GM19452 (cell line): Measurements from ENCODE around the gene DDX31.

ENCODE experiments used
- ATAC-seq: cut with Tn5 transposase; IDR thresholded peaks from one replicate; pipeline ENCODE4 v1.9.1; 2021; ENCODE audit not compliant: unreplicated experiment

The DDX31 gene

DNA sequence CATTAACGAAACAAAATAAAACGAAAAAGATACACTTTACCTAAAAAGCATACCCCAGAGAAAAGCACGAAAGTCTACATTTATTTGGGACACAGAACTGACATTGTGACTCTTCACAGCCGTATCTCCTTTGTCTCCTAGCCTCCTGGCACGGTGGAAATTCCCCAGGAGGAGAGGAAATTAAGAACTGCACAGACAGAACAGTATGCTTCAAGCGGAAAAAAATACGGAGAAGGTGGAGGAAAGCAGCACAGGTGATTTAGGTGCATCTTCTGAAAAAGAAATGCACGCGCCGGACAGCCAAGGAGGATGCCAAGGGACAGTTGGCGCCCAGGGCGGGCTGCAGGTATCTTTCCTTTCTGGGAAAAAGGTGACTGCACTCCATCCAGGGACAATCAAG, 32.0 kb downstream of the DDX31 start:
- no peak for ATAC-seq

DNA sequence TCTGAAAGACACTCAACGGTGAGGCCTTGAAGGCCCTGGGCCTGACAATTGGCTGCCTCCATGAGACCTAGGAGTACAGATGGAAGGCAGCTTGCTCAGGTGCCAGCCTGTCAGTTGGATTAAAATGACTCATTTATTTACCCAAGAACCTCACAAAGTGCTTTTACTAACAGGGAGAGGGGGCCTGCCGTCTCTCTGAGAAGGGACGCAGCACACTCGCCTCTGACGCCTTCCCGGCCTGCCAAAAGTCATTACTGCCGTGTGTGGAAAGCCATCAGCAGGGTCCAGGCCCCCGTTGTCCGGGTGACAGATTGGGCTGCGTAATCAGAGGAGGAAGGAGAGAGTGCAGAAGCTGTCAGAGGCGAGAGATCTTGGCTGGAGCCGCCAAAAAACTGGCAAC, 32.4 kb downstream of the DDX31 start:
- no peak for ATAC-seq

GRCh38 chr9:132634327-132634726, 35.5 kb downstream of the DDX31 start:
- no peak for ATAC-seq

DNA sequence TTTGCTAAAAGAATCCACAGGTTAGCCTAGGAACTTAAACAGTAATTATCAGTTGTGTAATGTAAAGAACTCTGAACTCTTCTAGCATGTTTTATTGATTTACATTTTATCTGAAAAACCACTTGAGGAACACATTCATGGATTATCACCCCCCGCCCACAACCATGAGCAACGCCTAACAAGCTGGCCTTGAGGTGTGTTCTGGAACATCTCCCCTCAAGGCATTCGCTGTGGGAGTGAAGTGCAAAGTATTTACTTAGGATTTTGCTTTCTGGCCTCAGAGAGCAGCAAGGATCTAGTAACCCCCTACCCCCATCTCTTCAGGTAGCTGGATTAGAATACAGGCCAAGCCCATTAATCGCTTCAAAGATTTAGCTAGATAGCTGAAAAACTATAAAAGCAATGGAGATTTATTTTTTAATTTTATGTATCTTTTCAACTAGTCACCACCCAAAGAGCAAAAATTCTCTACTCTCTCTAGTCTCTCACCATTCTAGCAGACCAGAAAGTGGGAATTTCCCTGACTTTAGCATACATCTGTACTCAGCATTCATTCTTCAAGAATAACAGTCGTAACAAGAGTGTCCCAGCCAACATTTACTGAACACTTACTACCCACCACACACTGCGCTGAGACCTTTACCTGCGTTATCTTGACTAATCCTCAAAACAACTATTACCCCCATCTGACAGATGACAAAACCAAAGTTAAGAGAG, 37.2 kb downstream of the DDX31 start:
- no peak for ATAC-seq

- ATAC-seq: no peak
Observed at GRCh38 chr9:132631685-132632084, 38.1 kb downstream of the DDX31 start.

GRCh38 chr9:132631280-132631679, 38.5 kb downstream of the DDX31 start:
- ATAC-seq: no peak

- ATAC-seq: no peak
Observed at GRCh38 chr9:132630811-132631210, 39.0 kb downstream of the DDX31 start.

DNA sequence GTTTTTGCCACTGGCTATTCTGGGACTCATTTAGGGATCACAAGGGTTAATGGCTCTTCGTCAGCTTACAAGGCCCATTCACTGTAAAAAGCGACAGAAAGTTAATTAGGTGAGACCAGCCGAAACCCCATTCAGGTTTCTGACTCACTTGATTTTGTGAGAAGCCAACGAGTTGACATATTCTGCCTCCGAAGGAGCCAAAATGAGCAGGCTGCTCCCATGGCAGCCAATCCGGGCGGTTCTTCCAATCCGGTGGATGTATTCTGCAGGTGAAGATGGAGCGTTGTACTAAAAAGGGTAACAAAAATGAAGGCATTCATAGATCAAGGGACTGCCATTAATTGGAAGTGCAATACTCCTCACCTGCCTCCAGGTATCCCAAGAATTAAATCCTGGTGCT, 39.7 kb downstream of the DDX31 start:
- no peak for ATAC-seq

DNA sequence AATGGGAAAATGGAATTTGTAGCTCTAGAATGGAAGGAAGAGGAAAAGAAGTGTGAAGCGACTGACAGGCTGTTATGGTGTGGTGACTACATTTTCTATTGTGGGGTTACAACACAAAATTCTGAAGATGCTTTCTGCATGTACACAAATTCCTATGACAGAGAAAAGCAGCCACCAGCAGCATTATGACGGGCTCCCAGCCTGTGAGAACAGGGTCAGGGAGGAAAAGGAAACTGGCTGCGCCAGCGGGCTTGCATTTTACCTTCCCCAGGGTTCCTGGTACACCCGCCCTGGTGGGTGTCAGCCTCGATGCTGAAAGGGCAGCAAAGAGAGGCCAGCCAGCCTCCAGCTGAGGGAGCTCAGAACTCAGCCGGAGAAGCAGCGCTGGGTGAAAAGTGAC, 41.0 kb downstream of the DDX31 start:
- no peak for ATAC-seq

DNA sequence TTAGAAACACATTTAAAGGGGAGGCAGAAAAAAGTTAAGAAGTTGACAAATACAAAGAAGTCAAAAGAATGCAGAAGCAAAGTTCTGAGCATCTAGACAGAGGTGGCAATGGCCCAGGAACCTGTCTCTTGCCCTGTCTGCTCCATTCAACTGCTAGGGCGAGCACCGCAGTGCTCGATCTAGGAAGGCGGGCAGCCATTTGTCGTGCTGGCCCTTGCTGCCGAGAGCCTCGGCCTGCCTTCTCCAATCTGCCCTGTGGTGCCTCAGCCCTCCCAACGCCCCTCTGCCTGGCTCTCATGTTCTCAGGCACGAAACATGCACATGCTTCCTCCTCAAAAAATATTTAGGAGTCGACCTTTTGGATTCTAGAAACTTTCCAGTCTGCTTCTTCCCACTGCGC, 42.2 kb downstream of the DDX31 start:
- no peak for ATAC-seq

- ATAC-seq: no peak
Observed at GRCh38 chr9:132627106-132627505, 42.7 kb downstream of the DDX31 start.

- no peak for ATAC-seq
Observed at GRCh38 chr9:132626285-132626684, 43.5 kb downstream of the DDX31 start.

GRCh38 chr9:132622159-132622558, 47.6 kb downstream of the DDX31 start:
- no peak for ATAC-seq

GRCh38 chr9:132616725-132617124, 53.1 kb downstream of the DDX31 start:
- no peak for ATAC-seq

- no peak for ATAC-seq
Observed at GRCh38 chr9:132615774-132616173, 54.0 kb downstream of the DDX31 start.

- no peak for ATAC-seq
Observed at GRCh38 chr9:132614324-132614723, 55.5 kb downstream of the DDX31 start.

- ATAC-seq: no peak
Observed at GRCh38 chr9:132610661-132611060, 59.1 kb downstream of the DDX31 start.

DNA sequence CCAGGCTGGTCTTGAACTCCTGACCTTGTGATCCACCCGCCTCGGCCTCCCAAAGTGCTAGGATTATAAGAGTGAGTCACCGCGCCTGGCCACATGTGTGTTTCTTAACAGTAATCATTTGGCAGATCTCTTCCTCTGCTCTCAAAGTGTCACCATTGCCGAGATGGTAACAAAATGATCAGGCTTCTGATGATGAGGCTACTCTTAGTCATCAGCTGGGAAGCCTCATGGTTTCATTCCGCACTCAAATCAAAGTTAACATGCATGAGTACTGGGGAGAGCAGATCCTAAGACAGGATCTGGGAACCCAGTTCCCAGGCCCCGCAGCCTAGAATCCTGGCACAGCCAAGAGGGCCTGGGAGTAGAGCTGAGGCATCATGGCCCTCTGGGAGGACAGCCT, 60.0 kb downstream of the DDX31 start:
- ATAC-seq: no peak

DNA sequence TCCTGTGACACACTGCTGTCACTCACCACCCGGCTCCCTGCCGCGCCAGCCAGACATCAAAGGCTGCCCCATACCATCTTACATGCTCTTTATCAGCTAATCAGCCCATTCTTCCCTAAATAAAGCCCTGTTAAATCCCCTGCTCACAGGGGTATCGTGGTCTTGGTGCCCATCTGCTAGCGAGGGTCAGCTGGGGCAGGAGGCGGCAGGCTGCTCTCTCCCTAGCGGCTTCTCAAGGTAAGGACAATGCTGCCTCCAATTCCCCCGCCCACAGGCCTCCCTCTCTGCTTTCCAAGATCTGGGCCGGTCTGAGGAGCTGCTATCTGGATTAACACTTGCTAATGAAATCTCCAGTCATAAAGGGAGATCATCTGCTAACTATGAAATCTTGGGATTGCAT, 60.6 kb downstream of the DDX31 start:
- no peak for ATAC-seq

- no peak for ATAC-seq
Observed at GRCh38 chr9:132606066-132606465, 63.7 kb downstream of the DDX31 start.

DNA sequence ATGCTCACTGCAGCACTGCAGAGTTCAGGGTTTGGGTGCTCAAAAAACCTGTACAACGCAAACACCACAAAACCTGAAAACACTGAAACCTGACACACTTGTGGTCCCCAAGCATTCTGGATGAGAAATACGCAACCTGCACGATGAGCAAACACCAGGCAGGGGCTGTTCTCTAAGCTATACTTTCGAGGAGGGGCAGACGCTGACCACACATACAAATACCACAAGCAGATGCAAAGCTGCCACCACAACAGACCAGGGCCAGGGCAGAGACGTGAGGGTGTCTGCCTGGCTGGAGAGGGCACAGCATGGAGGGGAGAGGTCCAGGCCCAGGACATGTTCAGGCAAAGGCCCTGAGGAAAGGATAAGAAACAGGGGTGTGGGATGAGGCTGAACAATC, 64.4 kb downstream of the DDX31 start:
- no peak for ATAC-seq

DNA sequence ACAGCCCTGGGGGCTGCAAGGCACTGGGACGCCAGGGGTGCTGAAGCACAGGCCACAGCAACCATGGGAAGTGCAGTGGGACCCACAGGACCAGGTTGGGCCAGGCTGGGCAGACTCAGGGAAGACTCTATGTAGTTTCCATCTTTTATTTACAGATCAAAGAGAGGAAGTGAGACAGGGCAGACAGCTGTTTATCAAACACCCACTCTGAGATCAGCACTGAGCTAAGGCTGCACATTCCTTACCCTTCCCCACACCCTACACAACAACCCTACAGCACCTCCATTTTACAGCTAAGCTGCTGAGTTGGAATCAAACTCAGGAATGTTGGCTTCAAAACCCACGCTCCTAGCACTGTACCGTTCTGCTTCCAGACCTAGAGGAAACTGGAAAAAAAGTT, 67.6 kb downstream of the DDX31 start:
- no peak for ATAC-seq

DNA sequence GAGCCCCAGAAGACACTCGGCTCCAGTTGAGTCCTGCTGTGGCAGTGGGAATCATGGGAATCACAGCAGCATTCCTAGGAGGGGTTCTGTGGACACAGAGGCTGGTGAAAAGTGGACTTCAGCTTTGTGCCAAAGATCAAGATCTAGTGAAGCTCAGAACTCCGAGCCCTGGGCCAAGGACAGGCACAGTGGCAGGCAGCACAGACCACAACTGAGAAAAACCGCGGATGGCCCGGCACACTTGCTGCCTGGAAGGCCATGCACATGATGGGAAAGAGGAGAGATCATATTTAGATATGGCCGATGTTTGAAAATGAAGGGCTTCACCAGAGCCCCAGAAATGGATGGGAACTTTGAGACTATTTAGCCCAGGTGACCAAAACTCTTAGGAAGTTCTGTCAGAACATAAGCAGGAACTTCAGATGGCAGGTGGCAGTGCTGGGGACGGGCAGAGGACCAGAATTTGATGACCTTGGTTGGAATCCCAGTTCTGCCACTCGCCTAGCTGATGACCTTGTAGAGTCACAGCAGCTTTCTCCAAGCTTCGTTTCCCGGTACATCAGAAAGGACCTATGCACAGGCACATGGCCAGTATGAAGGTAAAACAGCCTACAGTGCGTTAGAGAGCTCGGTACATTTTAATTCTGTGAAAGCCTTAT, 69.3 kb downstream of the DDX31 start:
- ATAC-seq: no peak
